Measurements from ENCODE around the gene CACNA2D3. TPM values are rescaled to one million over a fixed set of nuclear protein-coding genes. Genes with fewer than 3 reads are reported as not detected.

CACNA2D3 gene
- total RNA-seq, 4 donors from 2014 or later: 0.27 to 1.5 (median 0.79) TPM

- peak in 1 of 2 donors; percentile 89 for DNase-seq (ENCODE audit: low spot score in 2 of 2)
- TF ChIP-seq CTCF (IDR thresholded peaks at IDR 0.05): no peak
- TF ChIP-seq POLR2A (IDR thresholded peaks at IDR 0.05): no peak
- 61 to 69% methylated on average over 9 of the region's 9 CpGs for WGBS, 2 donors
- intact Hi-C loops (cut with DNase I; ENCODE audit: low total_unique reads): no loop called here
- no peak overlapping the region for H3K4me3 ChIP-seq (ENCODE audit: low read depth, poor library complexity, severe bottlenecking)
Measured at GRCh38 chr3:54660714-54661132, 538.4 kb downstream of the CACNA2D3 start.

DNA sequence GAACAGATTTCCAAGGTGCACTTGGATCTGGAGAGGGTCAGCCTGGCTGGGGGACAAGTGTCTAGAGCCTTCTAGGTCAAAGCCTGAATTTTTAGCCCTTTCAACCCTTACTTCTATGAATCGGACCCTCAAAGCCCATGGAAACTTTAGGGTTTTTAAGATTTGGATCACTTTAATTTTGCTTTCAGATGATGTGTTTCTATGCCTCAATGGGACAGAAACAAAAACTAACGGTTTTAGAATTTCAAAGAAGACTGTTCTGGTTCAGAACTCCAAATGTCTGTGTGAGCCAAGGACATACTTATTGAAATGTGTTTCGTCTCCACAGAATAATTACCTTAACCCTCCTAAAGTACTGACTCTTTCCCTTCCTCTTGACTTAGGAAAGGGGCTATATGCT lies 538.8 kb downstream of the CACNA2D3 start:
- 66 to 71% methylated on average over 3 of the region's 3 CpGs for WGBS, 2 donors

GRCh38 chr3:54663501-54664011 lies 541.2 kb downstream of the CACNA2D3 start:
- DNase-seq (ENCODE audit: low spot score in 2 of 2): no peak
- no peak for TF ChIP-seq POLR2A (IDR thresholded peaks at IDR 0.05)
- no peak for TF ChIP-seq CTCF (IDR thresholded peaks at IDR 0.05)
- intact Hi-C loops (cut with DNase I; ENCODE audit: low total_unique reads): no loop called here
- no peak overlapping the region for H3K4me3 ChIP-seq (ENCODE audit: low read depth, poor library complexity, severe bottlenecking)
- WGBS, 2 donors: 55 to 61% methylated on average over 4 of the region's 4 CpGs

More for the DNA sequence above, 538.8 kb downstream of the CACNA2D3 start:
- TF ChIP-seq CTCF (IDR thresholded peaks at IDR 0.05) (no peak), POLR2A (IDR thresholded peaks at IDR 0.05) (no peak)
- no peak for DNase-seq (ENCODE audit: low spot score in 2 of 2)
- intact Hi-C loops (cut with DNase I; ENCODE audit: low total_unique reads): no loop called here
- H3K4me3 ChIP-seq (ENCODE audit: low read depth, poor library complexity, severe bottlenecking): no peak overlapping the region

DNA sequence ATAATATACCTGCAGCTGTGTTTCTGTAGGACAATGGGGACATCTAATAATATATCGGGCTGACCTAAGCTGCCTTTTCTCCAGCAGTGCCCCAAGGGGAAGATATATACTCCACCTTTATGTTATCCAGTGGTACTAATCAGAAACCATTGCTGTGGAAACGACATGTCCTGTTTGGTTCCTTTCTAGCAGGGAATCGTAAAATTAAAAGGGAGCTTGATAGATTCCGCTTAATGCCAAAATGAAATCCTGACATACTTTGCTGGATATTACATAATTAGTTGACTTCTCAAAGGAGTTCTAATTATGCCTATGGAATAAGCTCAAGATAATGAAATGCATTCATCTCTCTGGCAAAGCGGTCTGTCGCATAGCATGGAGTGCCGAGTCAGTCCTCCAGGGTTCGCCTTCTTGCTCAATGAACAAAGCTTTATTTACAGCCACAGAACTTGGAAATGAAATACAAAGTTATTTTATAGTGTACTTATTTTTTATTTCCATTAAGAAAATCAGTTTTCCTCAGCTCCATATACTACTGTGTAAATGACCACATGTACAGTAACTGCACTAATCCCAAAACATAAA lies 542.8 kb downstream of the CACNA2D3 start:
- intact Hi-C loops (cut with DNase I; ENCODE audit: low total_unique reads): no loop called here
- TF ChIP-seq CTCF (IDR thresholded peaks at IDR 0.05) (no peak), POLR2A (IDR thresholded peaks at IDR 0.05) (no peak)
- H3K4me3 ChIP-seq (ENCODE audit: low read depth, poor library complexity, severe bottlenecking): no peak overlapping the region
- WGBS, 2 donors: 51 to 59% methylated on average over 8 of the region's 8 CpGs
- DNase-seq (ENCODE audit: low spot score in 2 of 2): no peak

GRCh38 chr3:54668236-54668635 lies 545.9 kb downstream of the CACNA2D3 start:
- intact Hi-C loops (cut with DNase I; ENCODE audit: low total_unique reads): no loop called here
- 82 to 83% methylated on average over 3 of the region's 3 CpGs for WGBS, 2 donors
- TF ChIP-seq POLR2A (IDR thresholded peaks at IDR 0.05) (no peak), CTCF (IDR thresholded peaks at IDR 0.05) (no peak)
- no peak for DNase-seq (ENCODE audit: low spot score in 2 of 2)
- H3K4me3 ChIP-seq (ENCODE audit: low read depth, poor library complexity, severe bottlenecking): no peak overlapping the region

Data from lower leg skin (tissue), 4 donors.